PC-3 (cell line): ENCODE results near the gene MIOX. TPM values are rescaled to one million over a fixed set of nuclear protein-coding genes. Genes with fewer than 3 reads are reported as not detected.

Source experiments
- ATAC-seq: fragments of 200-7000 bp; cut with Tn5 transposase; 2 replicates; pipeline ENCODE4 v1.9.1; 2020; ENCODE audit warnings: mild to moderate bottlenecking, moderate library complexity
- BruUV-seq: library from RNA; stranded (reverse); fragments of 400-500 nt; replicated peaks from 2 replicates; lab custom pipeline; 2021; lab: Mats Ljungman, UMichigan
- CTCF ChIA-PET: fragments of 300-600 bp; sonication (Branson Sonifier 250); formaldehyde crosslinking; loops from one replicate; lab custom pipeline; 2022; ENCODE audit warnings: antibody characterized with exemption; lab: Charles Lee
- POLR2A ChIA-PET: fragments of 300-600 bp; sonication (Branson Sonifier 250); formaldehyde crosslinking; loops from one replicate; lab custom pipeline; 2022; ENCODE audit warnings: antibody characterized with exemption; ENCODE audit not compliant: unreplicated experiment; lab: Charles Lee
- DNase-seq: peaks from one replicate; pipeline ENCODE4 v3.0.0-alpha.2; 2015
- H2AFZ ChIP-seq: fragments of 300-600 bp; sonication (generic); 2 replicates; pipeline ENCODE4 v1.6.0; 2016; ENCODE audit warnings: antibody characterized with exemption, low read length
- H3F3A ChIP-seq: fragments of 300-600 bp; sonication (generic); one replicate; pipeline ENCODE4 v1.6.0; 2017; ENCODE audit warnings: antibody characterized with exemption, low read length, control low read depth, mild to moderate bottlenecking; ENCODE audit not compliant: unreplicated experiment
- H3K27ac ChIP-seq: fragments of 300-600 bp; sonication (generic); 2 replicates; pipeline ENCODE4 v1.5.1; 2016; ENCODE audit warnings: mild to moderate bottlenecking, low read length
- H3K27me3 ChIP-seq: fragments of 300-600 bp; sonication (generic); 2 replicates; pipeline ENCODE4 v1.6.1; 2016; ENCODE audit warnings: low read length, mixed read lengths
- H3K36me3 ChIP-seq: fragments of 300-600 bp; sonication (generic); 2 replicates; pipeline ENCODE4 v1.6.1; 2016; ENCODE audit warnings: low read depth, mixed run types, low read length, mixed read lengths
- H3K4me1 ChIP-seq: fragments of 300-600 bp; sonication (generic); 2 replicates; pipeline ENCODE4 v1.5.1; 2016; ENCODE audit warnings: low read length; ENCODE audit not compliant: insufficient read depth
- H3K4me2 ChIP-seq: fragments of 300-600 bp; sonication (generic); 2 replicates; pipeline ENCODE4 v1.6.0; 2016; ENCODE audit warnings: low read length
- H3K4me3 ChIP-seq: fragments of 300-600 bp; sonication (generic); 2 replicates; pipeline ENCODE4 v1.5.1; 2016; ENCODE audit warnings: mild to moderate bottlenecking, low read length, mixed read lengths
- H3K79me2 ChIP-seq: fragments of 300-600 bp; sonication (generic); 2 replicates; pipeline ENCODE4 v1.6.1; 2017; ENCODE audit warnings: low read length, mixed read lengths
- H3K9ac ChIP-seq: fragments of 300-600 bp; sonication (generic); 2 replicates; pipeline ENCODE4 v1.6.0; 2016; ENCODE audit warnings: mild to moderate bottlenecking, low read length
- H3K9me2 ChIP-seq: fragments of 300-600 bp; sonication (generic); replicated peaks from 2 replicates; pipeline ENCODE4 v1.6.1; 2016; ENCODE audit warnings: mixed run types, low read length, mixed read lengths
- H3K9me3 ChIP-seq: fragments of 300-600 bp; sonication (generic); 2 replicates; pipeline ENCODE4 v1.6.1; 2016; ENCODE audit warnings: low read length, mixed read lengths
- H4K20me1 ChIP-seq: fragments of 300-600 bp; sonication (generic); 2 replicates; pipeline ENCODE4 v1.6.1; 2016; ENCODE audit warnings: low read length, mixed read lengths
- EZH2 ChIP-seq: fragments of 300-600 bp; sonication (generic); IDR thresholded peaks from one replicate; pipeline ENCODE4 v1.6.1; 2017; ENCODE audit warnings: antibody characterized with exemption, mild to moderate bottlenecking, low read length; ENCODE audit not compliant: unreplicated experiment
- EZH2phosphoT487 ChIP-seq: fragments of 300-600 bp; sonication (generic); IDR thresholded peaks from 2 replicates; pipeline ENCODE4 v1.6.1; 2018; ENCODE audit warnings: mild to moderate bottlenecking, antibody characterized with exemption, low read length, borderline replicate concordance
- intact Hi-C: fragments of 100-400 bp; cut with micrococcal nuclease; formaldehyde crosslinking; loops from 2 replicates; pipeline ENCODE4 v1.9.0; 2023
- total RNA-seq: library from RNA; depleted of rRNA; stranded (reverse); fragments of >200 nt; gene quantifications from 2 replicates; pipeline ENCODE4 v1.2.3, GENCODE V29; 2014
- TF ChIP-seq, protein P1 (sequence below): fragments of 300-600 bp; sonication (generic); conservative IDR thresholded peaks from 2 replicates; pipeline ENCODE4 v1.5.1; 2017; ENCODE audit warnings: antibody characterized with exemption, low read depth, mild to moderate bottlenecking, low read length

The MIOX gene
- total RNA-seq, 1 experiment from 2014 or later: not detected

DNA sequence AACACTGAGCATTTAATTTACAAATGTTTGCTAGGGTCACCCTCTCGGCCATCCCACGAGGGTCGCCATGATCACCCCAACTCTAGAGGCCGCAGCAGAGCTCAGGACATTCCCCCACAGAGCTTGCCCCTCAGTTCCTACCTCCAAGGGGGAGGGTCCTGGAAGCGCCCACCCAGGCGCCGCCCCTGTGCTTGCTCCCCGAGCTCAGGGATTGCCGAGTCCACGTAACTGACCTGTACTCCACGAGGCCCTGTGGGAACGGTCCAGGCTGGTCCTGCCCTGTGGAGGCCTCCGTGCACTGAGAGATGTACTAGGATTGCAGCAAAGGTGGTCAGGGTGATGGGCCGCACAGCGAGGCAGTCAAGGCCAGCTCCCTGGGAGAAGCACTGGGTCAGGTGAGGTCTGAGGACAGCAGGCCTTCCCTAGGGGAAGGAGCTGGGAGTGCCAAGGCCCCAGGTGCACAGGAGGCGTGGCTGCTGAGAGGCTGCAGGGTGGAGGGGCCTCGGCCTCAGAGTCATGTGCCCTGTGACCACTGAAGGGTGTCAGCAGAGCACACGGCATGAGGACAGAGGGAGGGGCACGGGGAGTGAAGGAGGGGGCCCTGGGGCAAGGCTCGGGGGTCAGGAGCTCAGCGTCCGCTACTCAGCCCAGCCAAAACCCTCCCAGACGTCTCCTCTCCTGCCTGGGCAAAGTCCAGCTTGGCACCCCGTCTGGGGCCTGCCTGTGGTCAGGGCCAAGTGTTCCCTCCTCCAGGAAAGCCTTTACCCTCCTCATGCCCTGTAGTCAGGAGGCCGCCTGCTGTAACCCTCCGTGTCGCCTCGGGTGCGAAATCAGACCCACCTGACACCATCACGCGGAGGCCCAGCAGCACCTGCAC, 2.4 kb upstream of the MIOX start:
- H3K27me3 ChIP-seq: no peaks in the 10 kb centered on the region
- CTCF ChIA-PET: interaction anchor here (0.6 to 0.7 kb wide), 2 partner anchors 42 to 85 kb away, joined by 3 to 8 read pairs; no protein-coding TSS in a partner anchor
- no peaks in the 10 kb centered on the region for H3K79me2 ChIP-seq
- POLR2A ChIA-PET: no interaction called here
- H4K20me1 ChIP-seq: no peaks in the 10 kb centered on the region
- no peak overlapping the region for H3K4me2 ChIP-seq
- no TSS peak for BruUV-seq
- no peaks in the 10 kb centered on the region for H3F3A ChIP-seq
- intact Hi-C loops: no loop called here
- H3K27ac ChIP-seq: no peak overlapping the region
- TF ChIP-seq EZH2: no peak
- TF ChIP-seq, protein P1, sequence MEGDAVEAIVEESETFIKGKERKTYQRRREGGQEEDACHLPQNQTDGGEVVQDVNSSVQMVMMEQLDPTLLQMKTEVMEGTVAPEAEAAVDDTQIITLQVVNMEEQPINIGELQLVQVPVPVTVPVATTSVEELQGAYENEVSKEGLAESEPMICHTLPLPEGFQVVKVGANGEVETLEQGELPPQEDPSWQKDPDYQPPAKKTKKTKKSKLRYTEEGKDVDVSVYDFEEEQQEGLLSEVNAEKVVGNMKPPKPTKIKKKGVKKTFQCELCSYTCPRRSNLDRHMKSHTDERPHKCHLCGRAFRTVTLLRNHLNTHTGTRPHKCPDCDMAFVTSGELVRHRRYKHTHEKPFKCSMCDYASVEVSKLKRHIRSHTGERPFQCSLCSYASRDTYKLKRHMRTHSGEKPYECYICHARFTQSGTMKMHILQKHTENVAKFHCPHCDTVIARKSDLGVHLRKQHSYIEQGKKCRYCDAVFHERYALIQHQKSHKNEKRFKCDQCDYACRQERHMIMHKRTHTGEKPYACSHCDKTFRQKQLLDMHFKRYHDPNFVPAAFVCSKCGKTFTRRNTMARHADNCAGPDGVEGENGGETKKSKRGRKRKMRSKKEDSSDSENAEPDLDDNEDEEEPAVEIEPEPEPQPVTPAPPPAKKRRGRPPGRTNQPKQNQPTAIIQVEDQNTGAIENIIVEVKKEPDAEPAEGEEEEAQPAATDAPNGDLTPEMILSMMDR: no peak
- no peak for DNase-seq
- H3K4me1 ChIP-seq: no peaks in the 10 kb centered on the region
- no peak overlapping the region for H3K9ac ChIP-seq
- H3K9me3 ChIP-seq: no peaks in the 10 kb centered on the region
- H3K36me3 ChIP-seq: no peaks in the 10 kb centered on the region
- no peak for ATAC-seq
- H2AFZ ChIP-seq: no peak overlapping the region
- H3K4me3 ChIP-seq: no peak overlapping the region
- no peaks in the 10 kb centered on the region for H3K9me2 ChIP-seq

DNA sequence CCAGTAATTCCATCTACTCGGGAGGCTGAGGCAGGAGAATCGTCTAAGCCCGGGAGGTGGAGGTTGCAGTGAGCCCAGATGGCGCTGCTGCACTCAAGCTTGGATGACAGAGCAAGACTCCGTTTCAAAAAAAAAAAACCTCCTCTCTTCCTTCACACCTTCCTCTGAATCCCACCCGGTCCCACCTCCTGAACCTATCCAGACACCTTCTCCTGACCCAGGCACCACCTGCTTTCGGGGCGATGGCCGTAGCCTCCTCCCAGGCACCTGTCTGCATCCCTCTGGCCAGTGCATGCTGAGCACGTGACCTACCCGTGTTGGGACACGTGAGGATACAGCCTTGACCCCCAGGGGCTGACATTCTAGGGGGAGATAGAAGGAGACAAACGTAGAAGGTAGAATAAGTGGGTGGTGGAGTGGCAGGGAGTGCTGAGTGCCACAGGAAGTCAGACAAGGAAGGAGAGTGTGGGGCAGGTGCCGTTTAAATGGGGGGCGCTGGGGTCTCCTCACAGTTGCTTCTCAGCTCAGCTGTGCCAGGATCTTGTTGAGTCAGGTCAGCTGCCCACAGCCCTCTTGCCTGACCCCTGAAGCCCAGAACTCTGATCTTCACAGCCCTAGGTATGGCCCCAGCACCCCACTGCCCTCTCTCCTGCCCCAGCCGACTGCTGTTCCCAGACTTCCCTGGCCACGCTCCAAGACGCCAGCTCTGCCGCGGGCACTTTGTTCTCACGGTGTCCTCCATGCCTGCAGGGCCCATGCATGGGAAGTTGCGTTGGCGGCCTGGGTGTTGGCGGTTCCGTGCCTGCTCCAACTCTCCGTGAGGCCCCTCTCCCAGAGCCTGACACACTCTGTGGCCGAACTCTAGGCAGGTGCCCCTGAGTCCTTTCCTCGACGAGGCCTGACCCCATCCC, 1.2 kb upstream of the MIOX start:
- ChIA-PET POLR2A (no interaction called here), CTCF (interaction anchor here (0.6 to 0.7 kb wide), 2 partner anchors 32 to 87 kb away, joined by 3 to 8 read pairs; no protein-coding TSS in a partner anchor)
- no peak for TF ChIP-seq EZH2
- TF ChIP-seq, protein P1: no peak
- TF ChIP-seq EZH2phosphoT487: no peak
- intact Hi-C loops: no loop called here
- Histone ChIP-seq H3K9me3 (no peaks in the 10 kb centered on the region), H3K36me3 (no peaks in the 10 kb centered on the region), H3K79me2 (no peaks in the 10 kb centered on the region), H4K20me1 (no peaks in the 10 kb centered on the region), H3K9ac (no peak overlapping the region), H3K27ac (no peak overlapping the region), H3K27me3 (no peaks in the 10 kb centered on the region), H3K4me3 (no peak overlapping the region), H2AFZ (no peak overlapping the region), H3K4me2 (no peak overlapping the region), H3K4me1 (no peaks in the 10 kb centered on the region), H3K9me2 (no peaks in the 10 kb centered on the region), H3F3A (no peaks in the 10 kb centered on the region)
- no TSS peak for BruUV-seq
- no peak for ATAC-seq
- no peak for DNase-seq
